WTC11 (cell line): ENCODE results near the gene SH2D5. TPM values are rescaled to one million over a fixed set of nuclear protein-coding genes. Genes with fewer than 3 reads are reported as not detected.

ENCODE experiments used
- ATAC-seq: fragments of 200-7000 bp; cut with Tn5 transposase; 2 replicates; pipeline ENCODE4 v1.10.0; 2021; ENCODE audit warnings: mild to moderate bottlenecking, moderate library complexity
- CTCF ChIA-PET: fragments of 300-600 bp; sonication (Branson Sonifier 250); formaldehyde crosslinking; loops from one replicate; lab custom pipeline; 2021; ENCODE audit warnings: antibody characterized with exemption; lab: Charles Lee
- POLR2A ChIA-PET: fragments of 350-600 bp; sonication (Branson Sonifier 250); formaldehyde crosslinking; loops from one replicate; lab custom pipeline; 2021; ENCODE audit warnings: antibody characterized with exemption; lab: Charles Lee
- DNase-seq: peaks from one replicate; pipeline ENCODE4 v3.0.0; 2021; ENCODE audit warnings: low spot score
- H3K27ac Mint-ChIP-seq: 2 replicates; pipeline ENCODE4 v1.8.0; 2021; ENCODE audit warnings: mixed read lengths
- H3K27me3 Mint-ChIP-seq: 2 replicates; pipeline ENCODE4 v1.8.0; 2021; ENCODE audit warnings: low read depth, mild to moderate bottlenecking, moderate library complexity, mixed read lengths
- H3K36me3 Mint-ChIP-seq: 2 replicates; pipeline ENCODE4 v1.8.0; 2021; ENCODE audit warnings: mixed read lengths
- H3K4me1 Mint-ChIP-seq: 2 replicates; pipeline ENCODE4 v1.8.0; 2022; ENCODE audit warnings: mixed read lengths
- H3K4me3 Mint-ChIP-seq: 2 replicates; pipeline ENCODE4 v1.8.0; 2021; ENCODE audit warnings: mild to moderate bottlenecking, moderate library complexity, mixed read lengths
- H3K9me3 Mint-ChIP-seq: 2 replicates; pipeline ENCODE4 v1.8.0; 2021; ENCODE audit warnings: mixed read lengths
- CBFB ChIP-seq: sonication (generic); formaldehyde crosslinking; IDR thresholded peaks from 2 replicates; pipeline ENCODE4 v1.8.1; 2022; ENCODE audit warnings: mild to moderate bottlenecking, low read depth, missing genetic modification reagents
- ETV6 ChIP-seq: sonication (generic); formaldehyde crosslinking; IDR thresholded peaks from 2 replicates; pipeline ENCODE4 v1.8.1; 2022; ENCODE audit warnings: mild to moderate bottlenecking, missing genetic modification reagents
- GABPB1 ChIP-seq: sonication (generic); formaldehyde crosslinking; IDR thresholded peaks from 2 replicates; pipeline ENCODE4 v1.8.1; 2023; ENCODE audit warnings: mild to moderate bottlenecking, missing genetic modification reagents
- IRF2 ChIP-seq: sonication (generic); formaldehyde crosslinking; IDR thresholded peaks from 2 replicates; pipeline ENCODE4 v1.8.0; 2022; ENCODE audit warnings: low read depth, missing genetic modification reagents, borderline replicate concordance
- NFATC4 ChIP-seq: fragments of 250-450 bp; sonication (Bioruptor Pico); IDR thresholded peaks from 2 replicates; pipeline ENCODE4 v1.9.0; 2021; ENCODE audit warnings: mild to moderate bottlenecking
- NR2C2 ChIP-seq: sonication (generic); formaldehyde crosslinking; IDR thresholded peaks from 2 replicates; pipeline ENCODE4 v1.8.0; 2022; ENCODE audit warnings: mild to moderate bottlenecking, missing genetic modification reagents
- SMAD3 ChIP-seq: sonication (generic); formaldehyde crosslinking; IDR thresholded peaks from 2 replicates; pipeline ENCODE4 v1.8.0; 2022; ENCODE audit warnings: missing genetic modification reagents, mild to moderate bottlenecking, borderline replicate concordance
- ZBTB21 ChIP-seq: sonication (generic); formaldehyde crosslinking; IDR thresholded peaks from 2 replicates; pipeline ENCODE4 v1.8.1; 2023; ENCODE audit warnings: mild to moderate bottlenecking, missing genetic modification reagents, borderline replicate concordance
- total RNA-seq: library from RNA; stranded (reverse); gene quantifications from 3 replicates; pipeline ENCODE4 v1.2.3, GENCODE V29; 2021
- TF ChIP-seq, protein P1 (sequence below): fragments of 250-450 bp; sonication (Bioruptor Pico); IDR thresholded peaks from 2 replicates; pipeline ENCODE4 v1.8.0; 2021; ENCODE audit warnings: mild to moderate bottlenecking
- TF ChIP-seq, protein P2 (sequence below): sonication (generic); formaldehyde crosslinking; IDR thresholded peaks from 2 replicates; pipeline ENCODE4 v1.8.1; 2023; ENCODE audit warnings: mild to moderate bottlenecking, missing genetic modification reagents, borderline replicate concordance
- TF ChIP-seq, protein P3 (sequence below): sonication (generic); formaldehyde crosslinking; IDR thresholded peaks from 2 replicates; pipeline ENCODE4 v1.8.0; 2022; ENCODE audit warnings: missing genetic modification reagents
- TF ChIP-seq, protein P4 (sequence below): sonication (generic); formaldehyde crosslinking; IDR thresholded peaks from 2 replicates; pipeline ENCODE4 v1.8.1; 2022; ENCODE audit warnings: missing genetic modification reagents, borderline replicate concordance
- TF ChIP-seq, protein P5 (sequence below): sonication (generic); formaldehyde crosslinking; IDR thresholded peaks from 2 replicates; pipeline ENCODE4 v1.8.0; 2023; ENCODE audit warnings: mild to moderate bottlenecking, missing genetic modification reagents

Gene SH2D5
- total RNA-seq, 1 experiment from 2014 or later: 13.8 TPM

DNA sequence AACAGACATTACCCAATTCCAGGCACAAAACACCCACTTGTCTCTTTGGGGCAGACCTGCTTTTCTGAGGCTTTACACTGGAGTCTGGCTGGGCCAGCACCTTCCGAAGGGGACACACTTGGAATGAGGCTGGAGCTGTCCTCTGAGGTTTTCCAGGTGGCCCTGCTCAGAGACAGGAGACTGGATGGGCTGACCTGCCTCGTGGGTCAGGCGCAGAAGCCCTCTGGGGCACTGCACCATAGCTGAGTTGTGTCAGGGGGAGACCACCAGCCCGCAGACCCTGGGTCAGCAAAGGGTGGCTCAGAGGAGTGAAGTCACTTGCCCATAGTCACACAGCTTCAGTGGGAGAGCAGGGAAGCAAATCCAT is 1.8 kb downstream of the SH2D5 start (continued):
- TF ChIP-seq, protein P1, sequence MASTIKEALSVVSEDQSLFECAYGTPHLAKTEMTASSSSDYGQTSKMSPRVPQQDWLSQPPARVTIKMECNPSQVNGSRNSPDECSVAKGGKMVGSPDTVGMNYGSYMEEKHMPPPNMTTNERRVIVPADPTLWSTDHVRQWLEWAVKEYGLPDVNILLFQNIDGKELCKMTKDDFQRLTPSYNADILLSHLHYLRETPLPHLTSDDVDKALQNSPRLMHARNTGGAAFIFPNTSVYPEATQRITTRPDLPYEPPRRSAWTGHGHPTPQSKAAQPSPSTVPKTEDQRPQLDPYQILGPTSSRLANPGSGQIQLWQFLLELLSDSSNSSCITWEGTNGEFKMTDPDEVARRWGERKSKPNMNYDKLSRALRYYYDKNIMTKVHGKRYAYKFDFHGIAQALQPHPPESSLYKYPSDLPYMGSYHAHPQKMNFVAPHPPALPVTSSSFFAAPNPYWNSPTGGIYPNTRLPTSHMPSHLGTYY (CRISPR knock-in tag): no peak
- TF ChIP-seq ZBTB21 (CRISPR knock-in tag): no peak
- TF ChIP-seq, protein P2, sequence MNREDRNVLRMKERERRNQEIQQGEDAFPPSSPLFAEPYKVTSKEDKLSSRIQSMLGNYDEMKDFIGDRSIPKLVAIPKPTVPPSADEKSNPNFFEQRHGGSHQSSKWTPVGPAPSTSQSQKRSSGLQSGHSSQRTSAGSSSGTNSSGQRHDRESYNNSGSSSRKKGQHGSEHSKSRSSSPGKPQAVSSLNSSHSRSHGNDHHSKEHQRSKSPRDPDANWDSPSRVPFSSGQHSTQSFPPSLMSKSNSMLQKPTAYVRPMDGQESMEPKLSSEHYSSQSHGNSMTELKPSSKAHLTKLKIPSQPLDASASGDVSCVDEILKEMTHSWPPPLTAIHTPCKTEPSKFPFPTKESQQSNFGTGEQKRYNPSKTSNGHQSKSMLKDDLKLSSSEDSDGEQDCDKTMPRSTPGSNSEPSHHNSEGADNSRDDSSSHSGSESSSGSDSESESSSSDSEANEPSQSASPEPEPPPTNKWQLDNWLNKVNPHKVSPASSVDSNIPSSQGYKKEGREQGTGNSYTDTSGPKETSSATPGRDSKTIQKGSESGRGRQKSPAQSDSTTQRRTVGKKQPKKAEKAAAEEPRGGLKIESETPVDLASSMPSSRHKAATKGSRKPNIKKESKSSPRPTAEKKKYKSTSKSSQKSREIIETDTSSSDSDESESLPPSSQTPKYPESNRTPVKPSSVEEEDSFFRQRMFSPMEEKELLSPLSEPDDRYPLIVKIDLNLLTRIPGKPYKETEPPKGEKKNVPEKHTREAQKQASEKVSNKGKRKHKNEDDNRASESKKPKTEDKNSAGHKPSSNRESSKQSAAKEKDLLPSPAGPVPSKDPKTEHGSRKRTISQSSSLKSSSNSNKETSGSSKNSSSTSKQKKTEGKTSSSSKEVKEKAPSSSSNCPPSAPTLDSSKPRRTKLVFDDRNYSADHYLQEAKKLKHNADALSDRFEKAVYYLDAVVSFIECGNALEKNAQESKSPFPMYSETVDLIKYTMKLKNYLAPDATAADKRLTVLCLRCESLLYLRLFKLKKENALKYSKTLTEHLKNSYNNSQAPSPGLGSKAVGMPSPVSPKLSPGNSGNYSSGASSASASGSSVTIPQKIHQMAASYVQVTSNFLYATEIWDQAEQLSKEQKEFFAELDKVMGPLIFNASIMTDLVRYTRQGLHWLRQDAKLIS: no peak

DNA sequence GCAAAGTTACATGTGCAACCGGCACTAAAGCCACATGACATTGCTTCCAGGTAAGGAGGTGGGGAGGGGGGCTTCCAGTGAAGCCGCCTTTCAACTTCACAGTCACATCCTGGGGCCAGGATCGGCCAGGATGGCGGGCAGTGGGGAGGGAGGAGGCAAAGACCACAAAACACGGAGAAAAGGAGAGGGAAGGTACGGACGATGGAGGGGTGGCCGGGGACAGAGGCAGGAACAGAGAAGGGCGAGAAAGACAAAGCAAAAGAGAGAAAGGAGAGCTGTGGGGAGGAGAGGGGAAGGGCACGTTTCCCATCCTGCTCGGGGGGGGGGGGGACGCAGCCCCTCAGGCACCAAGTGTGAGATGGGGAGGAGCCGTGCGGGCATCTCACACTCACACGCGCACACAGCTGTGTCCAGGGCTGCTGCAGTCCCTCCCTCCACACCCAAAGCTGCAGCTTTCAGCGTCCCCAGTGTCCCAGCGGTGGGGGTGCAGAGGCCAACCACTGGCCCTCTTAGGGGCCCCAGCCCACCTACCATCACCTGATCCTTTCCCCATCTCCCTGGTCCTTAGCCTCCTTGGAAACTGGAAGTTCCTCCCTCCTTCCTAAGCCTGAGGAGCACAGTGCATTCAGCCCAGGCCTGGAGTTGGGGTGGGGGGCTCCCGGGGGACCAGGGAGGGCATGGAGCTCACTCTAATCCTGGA is 2.4 kb downstream of the SH2D5 start:
- H3K4me1 Mint-ChIP-seq: peaks cover 36% of the 10 kb centered on the region
- no peak for DNase-seq
- TF ChIP-seq, protein P3, sequence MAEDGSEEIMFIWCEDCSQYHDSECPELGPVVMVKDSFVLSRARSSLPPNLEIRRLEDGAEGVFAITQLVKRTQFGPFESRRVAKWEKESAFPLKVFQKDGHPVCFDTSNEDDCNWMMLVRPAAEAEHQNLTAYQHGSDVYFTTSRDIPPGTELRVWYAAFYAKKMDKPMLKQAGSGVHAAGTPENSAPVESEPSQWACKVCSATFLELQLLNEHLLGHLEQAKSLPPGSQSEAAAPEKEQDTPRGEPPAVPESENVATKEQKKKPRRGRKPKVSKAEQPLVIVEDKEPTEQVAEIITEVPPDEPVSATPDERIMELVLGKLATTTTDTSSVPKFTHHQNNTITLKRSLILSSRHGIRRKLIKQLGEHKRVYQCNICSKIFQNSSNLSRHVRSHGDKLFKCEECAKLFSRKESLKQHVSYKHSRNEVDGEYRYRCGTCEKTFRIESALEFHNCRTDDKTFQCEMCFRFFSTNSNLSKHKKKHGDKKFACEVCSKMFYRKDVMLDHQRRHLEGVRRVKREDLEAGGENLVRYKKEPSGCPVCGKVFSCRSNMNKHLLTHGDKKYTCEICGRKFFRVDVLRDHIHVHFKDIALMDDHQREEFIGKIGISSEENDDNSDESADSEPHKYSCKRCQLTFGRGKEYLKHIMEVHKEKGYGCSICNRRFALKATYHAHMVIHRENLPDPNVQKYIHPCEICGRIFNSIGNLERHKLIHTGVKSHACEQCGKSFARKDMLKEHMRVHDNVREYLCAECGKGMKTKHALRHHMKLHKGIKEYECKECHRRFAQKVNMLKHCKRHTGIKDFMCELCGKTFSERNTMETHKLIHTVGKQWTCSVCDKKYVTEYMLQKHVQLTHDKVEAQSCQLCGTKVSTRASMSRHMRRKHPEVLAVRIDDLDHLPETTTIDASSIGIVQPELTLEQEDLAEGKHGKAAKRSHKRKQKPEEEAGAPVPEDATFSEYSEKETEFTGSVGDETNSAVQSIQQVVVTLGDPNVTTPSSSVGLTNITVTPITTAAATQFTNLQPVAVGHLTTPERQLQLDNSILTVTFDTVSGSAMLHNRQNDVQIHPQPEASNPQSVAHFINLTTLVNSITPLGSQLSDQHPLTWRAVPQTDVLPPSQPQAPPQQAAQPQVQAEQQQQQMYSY (CRISPR knock-in tag): peak; percentile 42; the same call in 1 of the 2 replicates
- TF ChIP-seq NR2C2 (CRISPR knock-in tag) (no peak), GABPB1 (CRISPR knock-in tag) (no peak)
- POLR2A ChIA-PET: interaction anchor here (0.9 to 3.4 kb wide), 2 partner anchors 34 to 57 kb away, joined by 3 to 14 read pairs; partner anchors contain the start of gene HP1BP3
- peaks cover 47% of the 10 kb centered on the region for H3K27me3 Mint-ChIP-seq
- CTCF ChIA-PET: interaction anchor here (0.7 to 9.0 kb wide), 6 partner anchors 12 to 525 kb away, joined by 3 to 124 read pairs (median 5); partner anchors contain the start of gene KIF17
- H3K9me3 Mint-ChIP-seq: no peaks in the 10 kb centered on the region
- H3K36me3 Mint-ChIP-seq: no peaks in the 10 kb centered on the region
- peak overlapping the region; percentile 75 for H3K4me3 Mint-ChIP-seq
- H3K27ac Mint-ChIP-seq: no peak overlapping the region
- no peak for ATAC-seq

DNA sequence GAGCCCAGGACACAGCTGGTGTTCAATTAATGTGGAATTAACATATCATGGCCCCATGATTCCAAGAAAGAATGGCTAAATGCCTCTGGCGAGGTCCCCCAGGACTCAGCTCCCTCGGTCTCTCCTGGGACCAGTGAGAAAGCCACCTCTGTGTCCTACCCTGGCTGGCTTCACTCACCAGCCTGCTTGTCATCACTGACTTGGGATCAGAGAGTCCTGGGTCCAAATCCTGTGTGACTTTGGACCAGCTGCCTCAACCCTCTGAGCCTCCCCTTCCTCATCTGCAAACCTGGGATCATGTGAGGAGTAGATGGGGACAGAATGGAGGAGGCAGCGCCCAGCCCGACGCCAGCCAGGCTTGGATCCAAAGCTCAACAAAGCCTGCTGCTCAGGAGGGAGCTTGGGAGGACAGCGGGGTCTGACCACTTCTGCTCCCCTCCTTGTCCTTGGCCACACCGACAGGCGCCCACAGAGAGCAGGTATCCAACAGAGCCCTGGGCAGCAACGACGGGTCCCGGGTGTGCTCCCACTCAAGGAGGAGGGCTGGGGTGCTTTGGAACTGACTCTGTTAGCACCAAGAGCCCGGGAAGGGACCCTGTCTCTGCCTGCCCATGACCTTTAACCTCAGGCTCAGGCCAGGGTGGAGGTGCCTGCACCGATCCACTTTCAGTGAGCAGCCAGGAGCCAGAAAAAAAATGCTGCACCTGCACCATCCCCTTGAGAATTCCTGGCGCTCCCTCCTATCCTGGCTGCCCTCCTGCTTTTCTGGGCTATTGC is 3.2 kb downstream of the SH2D5 start:
- H3K27me3 Mint-ChIP-seq: peaks cover 40% of the 10 kb centered on the region
- no peaks in the 10 kb centered on the region for H3K36me3 Mint-ChIP-seq
- POLR2A ChIA-PET: interaction anchor here (1.1 to 2.8 kb wide), 3 partner anchors 12 to 58 kb away, joined by 3 to 9 read pairs (median 4); partner anchors contain the start of genes HP1BP3 and KIF17
- CTCF ChIA-PET: interaction anchor here (1.5 to 9.0 kb wide), 4 partner anchors 12 to 466 kb away, joined by 5 to 124 read pairs (median 24); partner anchors contain the start of gene KIF17
- H3K4me3 Mint-ChIP-seq: peak overlapping the region; percentile 75
- H3K9me3 Mint-ChIP-seq: no peaks in the 10 kb centered on the region
- no peak for ATAC-seq
- H3K27ac Mint-ChIP-seq: no peak overlapping the region
- peaks cover 36% of the 10 kb centered on the region for H3K4me1 Mint-ChIP-seq
- DNase-seq: no peak
- no peak for TF ChIP-seq SMAD3 (CRISPR knock-in tag)
- no peak for TF ChIP-seq IRF2 (CRISPR knock-in tag)
- TF ChIP-seq ETV6 (CRISPR knock-in tag): no peak
- TF ChIP-seq, protein P4, sequence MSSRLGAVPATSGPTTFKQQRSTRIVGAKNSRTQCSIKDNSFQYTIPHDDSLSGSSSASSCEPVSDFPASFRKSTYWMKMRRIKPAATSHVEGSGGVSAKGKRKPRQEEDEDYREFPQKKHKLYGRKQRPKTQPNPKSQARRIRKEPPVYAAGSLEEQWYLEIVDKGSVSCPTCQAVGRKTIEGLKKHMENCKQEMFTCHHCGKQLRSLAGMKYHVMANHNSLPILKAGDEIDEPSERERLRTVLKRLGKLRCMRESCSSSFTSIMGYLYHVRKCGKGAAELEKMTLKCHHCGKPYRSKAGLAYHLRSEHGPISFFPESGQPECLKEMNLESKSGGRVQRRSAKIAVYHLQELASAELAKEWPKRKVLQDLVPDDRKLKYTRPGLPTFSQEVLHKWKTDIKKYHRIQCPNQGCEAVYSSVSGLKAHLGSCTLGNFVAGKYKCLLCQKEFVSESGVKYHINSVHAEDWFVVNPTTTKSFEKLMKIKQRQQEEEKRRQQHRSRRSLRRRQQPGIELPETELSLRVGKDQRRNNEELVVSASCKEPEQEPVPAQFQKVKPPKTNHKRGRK (CRISPR knock-in tag): no peak
- no peak for TF ChIP-seq NFATC4 (CRISPR knock-in tag)
- no peak for TF ChIP-seq CBFB (CRISPR knock-in tag)
- TF ChIP-seq, protein P5, sequence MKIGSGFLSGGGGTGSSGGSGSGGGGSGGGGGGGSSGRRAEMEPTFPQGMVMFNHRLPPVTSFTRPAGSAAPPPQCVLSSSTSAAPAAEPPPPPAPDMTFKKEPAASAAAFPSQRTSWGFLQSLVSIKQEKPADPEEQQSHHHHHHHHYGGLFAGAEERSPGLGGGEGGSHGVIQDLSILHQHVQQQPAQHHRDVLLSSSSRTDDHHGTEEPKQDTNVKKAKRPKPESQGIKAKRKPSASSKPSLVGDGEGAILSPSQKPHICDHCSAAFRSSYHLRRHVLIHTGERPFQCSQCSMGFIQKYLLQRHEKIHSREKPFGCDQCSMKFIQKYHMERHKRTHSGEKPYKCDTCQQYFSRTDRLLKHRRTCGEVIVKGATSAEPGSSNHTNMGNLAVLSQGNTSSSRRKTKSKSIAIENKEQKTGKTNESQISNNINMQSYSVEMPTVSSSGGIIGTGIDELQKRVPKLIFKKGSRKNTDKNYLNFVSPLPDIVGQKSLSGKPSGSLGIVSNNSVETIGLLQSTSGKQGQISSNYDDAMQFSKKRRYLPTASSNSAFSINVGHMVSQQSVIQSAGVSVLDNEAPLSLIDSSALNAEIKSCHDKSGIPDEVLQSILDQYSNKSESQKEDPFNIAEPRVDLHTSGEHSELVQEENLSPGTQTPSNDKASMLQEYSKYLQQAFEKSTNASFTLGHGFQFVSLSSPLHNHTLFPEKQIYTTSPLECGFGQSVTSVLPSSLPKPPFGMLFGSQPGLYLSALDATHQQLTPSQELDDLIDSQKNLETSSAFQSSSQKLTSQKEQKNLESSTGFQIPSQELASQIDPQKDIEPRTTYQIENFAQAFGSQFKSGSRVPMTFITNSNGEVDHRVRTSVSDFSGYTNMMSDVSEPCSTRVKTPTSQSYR (CRISPR knock-in tag): no peak
